Fibroblast of skin of right quadriceps (primary cell): ENCODE results near the gene SLIT1.

ENCODE experiments used
- DNase-seq: peaks from one replicate; pipeline ENCODE4 v3.0.0-alpha.2; 2013

The SLIT1 gene

DNA sequence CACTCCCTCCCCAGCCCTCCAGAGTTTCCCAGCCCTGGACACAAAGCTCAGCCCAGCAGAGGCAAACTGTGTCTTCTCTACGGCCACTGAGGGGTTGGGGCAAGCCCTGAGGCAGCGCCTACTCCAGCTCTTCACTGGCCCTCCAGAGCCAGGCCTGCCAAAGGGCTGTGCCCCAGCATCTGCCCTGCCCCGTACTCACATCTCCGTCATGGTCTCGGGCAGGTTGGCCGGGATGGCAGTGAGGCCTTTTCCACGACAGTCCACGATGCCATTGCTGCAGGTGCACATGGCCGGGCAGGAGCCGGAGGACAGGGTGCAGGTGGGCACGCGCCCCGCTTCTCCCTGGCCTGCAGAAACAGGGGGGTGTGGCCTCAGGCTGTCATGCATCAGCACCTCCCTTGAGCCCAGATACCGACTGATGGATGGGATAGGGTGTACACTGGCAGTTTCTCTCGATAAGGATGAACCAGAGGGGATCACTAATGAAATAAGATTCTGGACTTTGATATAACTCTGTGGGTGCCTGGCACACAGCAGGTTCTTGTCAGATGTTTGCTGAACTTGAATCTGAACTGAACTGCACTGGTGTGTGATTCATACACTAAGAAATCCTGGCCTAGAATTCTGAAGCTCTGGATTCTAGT lies 125.2 kb downstream of the SLIT1 start:
- no peak for DNase-seq

DNA sequence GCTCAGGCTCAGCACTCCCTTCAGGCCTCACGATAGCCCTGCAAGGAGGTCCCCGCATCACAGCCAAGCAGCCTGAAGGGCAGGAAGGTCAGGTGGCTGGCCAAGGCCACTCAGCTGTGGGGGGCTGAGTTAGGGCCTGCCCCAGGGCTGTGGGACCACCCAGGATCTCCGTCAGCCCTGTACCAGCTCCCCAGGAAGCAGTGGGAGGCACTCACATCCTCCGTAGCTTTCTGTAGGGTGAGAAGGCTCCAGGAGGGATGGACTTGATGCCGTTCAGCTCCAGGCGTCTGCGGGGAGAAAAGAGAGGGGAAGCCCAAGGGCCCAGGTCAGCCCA lies 125.9 kb downstream of the SLIT1 start:
- no peak for DNase-seq

DNA sequence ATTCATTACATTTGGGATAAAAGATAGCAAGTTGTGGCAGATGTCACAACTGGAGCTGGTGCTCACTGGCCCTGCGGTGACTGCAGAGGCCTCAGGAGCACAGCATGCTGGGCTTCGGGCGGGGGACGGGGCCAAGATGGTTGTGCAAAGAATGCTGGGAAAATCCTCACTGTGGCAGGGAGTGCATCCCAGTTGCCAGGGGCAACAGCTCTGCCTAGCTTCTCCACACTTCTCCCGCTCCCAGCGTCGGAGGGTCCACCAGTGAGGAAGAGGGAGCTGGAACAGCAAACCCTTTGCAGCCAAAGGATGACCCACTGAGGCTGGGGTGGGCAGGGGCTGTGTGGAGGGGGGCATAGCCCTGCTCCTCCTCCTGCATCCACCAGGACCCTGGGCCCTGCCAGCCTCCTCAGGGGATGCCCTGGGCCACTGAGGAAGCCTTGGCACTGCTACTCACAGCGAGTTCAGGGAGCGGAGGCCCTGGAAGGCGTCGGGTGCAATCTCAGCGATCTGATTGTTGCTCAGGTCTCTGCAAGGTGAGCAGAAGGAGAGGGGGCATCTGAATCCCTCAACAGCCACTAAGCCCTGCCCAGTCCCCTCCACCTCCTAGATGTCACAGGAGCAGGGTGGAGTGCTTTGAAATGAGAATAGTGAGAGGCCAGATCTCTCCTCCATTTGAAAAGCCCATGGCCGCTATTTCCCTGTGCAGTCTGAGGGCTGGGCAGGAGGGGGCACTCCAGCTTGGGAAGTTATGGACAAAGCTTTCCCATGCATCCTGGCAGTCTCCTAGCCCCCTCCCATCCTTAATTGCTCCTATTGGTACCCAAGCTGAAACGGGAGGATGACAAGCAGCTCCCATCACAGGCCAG lies 126.5 kb downstream of the SLIT1 start:
- no peak for DNase-seq

DNA sequence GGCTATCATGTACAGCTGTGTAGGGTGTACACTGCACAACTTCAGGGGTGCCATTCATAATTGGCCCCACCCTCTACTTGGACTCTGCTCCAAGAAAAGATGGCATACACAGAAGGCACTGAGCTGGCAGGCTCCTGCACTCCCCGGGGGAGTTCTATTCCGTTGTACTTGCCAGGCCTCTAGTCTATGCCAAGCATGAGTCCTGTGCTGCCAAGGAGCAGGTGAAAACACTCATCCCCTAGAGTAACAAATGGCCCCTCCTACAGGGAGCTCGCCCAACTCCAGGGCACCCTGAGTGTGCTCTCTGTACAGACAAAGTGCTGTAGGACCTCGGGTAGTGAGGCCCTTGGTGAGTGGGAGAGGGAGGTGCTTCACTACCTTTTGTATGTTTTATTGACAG lies 127.2 kb downstream of the SLIT1 start:
- no peak for DNase-seq

DNA sequence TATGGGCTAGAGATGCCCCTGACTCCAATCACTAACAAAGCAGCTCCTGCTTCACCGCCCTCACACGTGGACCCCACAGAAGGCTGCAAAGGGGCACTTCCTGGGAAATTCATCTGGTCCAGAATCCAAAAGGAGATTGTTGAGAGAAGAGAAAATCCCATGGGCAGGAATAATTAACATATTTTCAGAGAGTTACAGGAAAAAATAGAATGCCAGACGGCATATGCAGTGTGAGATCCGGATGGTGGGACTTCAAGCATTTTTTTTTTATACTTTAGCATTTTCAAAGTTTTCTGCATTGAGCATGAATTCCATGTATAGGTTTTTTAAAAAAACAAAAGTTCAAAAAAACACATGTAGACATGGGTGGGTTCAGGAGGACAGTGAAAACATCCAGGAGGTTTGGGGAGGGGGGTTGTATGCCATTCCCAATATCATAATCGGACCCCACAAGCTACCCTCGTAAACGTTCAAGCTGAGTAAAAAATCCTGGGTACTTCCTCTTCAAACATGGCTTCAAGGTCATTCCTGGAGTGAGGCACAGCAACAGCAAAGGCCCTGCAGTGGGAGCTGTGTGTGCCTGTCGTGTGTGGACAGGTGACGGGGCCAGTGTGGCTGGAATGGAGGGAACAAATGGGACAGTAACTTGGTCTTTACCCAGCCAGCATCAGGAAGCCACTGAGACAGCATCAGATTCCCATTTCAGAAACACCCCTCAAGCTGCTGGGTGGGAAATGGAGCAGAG lies 128.1 kb downstream of the SLIT1 start:
- no peak for DNase-seq

DNA sequence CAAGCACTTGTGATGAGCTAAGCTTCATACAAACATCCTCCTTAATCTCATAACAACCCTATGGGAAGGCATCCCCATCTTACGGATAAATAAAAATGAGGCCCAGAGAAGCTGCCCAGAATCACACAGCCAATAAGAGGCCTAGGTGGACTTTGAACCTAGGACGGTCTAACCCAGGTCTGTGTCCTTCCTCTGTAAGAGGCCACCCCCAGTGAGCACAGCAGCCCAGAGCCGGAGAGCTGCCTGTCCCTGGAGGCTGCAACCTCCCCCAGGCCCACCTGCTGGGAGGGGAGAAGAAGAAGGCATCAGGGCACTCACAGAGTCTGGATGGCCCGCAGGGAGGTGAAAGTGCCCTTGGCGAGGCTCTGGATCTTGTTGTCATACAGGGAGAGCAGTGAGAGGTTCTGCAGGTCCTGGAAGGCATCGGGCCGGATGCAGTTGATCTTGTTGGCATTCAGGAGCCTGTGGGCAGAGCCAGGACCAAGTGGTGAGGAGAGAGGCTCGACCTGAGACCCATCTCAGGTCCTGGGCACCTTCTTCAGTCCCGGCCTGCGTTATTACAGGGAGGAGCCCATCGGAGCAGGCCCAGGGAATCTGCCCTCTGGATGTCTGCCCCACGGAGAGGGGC lies 129.6 kb downstream of the SLIT1 start:
- no peak for DNase-seq

DNA sequence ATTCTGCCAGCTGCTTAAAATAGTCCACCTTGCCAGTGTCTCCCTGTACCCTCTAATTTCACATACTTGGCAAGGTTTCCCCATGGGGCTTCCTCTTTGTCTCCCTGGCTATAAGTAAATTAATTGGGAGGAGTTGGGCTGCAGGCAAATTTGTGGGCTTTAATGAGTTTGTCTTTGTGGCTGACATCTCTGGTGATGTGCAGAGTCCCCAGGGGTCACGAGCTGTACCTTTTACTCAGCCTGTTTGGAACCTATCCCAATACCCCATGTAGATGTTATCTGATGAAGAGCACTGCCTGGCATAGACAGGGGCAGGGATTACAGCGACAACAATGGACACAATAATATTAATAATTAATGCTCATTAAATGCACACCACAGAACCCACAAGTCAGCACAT lies 132.5 kb downstream of the SLIT1 start:
- no peak for DNase-seq

DNA sequence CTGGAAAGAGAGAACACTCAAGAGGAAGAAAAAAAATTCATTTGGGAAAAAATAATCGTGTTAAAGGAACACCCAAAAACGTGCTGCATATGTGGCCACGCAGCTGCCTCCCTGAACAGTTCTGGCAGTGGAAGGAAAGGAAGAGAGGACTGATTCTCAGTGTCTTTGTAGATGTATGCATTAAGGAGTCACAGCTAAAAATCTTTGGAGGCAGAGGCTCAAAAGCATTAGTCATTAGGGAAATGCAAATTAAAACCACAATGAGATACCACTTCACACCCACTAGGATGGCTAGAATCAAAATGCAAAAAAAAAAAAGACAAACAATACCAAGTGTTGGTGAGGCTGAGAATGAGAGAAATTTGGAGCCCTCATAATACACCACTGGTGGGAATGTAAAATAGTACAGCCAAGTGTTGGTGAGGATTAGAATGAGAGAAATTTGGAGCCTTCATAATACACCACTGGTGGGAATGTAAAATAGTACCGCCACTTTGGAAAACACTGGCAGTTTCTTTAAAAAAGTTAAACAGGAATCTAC lies 134.7 kb downstream of the SLIT1 start:
- DNase-seq: no peak

DNA sequence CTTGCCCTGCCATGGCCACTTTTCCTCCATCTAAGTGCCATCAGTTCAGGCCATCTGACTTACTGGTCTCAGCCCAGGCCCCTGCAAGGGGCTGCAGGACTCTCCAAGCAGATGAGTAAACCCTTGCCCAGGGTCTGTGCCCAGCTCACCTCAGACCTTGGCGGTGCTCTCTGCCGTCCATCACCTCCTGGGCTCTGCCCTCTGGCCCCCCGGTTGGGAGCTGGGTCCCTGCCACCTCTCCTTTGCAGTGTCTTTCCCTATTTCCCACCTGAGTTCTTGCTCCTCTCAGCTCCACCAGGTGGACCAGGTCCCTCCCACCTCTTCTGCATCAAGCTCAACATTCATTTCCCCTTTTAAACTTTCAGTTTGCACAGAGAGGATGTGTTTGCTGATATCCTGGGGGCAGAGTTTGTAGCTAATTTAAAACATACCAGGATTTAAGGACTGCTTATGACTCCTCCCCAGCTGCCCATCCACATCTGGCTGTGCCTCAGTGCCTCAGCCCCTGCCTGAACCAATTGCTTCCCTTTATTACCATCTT lies 135.5 kb downstream of the SLIT1 start:
- no peak for DNase-seq

DNA sequence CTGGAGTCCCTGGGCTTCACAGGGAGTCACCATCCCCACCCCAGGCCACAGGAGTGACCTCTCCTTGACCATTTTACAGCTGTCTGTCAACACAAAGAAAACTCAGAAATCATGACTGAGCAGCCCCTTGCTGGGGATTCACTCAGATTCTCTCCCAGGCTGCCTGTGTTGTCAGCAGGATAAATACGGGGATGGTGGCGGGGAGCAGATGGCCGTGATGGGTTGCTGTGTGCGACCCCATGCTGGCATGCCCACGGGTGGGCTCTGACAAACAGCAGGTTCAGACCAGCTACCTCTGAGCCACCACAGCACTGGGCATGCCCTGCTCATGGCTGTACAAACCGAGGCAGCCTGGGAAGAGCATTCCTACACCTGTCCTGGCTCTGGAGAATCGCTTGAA lies 136.1 kb downstream of the SLIT1 start:
- no peak for DNase-seq

DNA sequence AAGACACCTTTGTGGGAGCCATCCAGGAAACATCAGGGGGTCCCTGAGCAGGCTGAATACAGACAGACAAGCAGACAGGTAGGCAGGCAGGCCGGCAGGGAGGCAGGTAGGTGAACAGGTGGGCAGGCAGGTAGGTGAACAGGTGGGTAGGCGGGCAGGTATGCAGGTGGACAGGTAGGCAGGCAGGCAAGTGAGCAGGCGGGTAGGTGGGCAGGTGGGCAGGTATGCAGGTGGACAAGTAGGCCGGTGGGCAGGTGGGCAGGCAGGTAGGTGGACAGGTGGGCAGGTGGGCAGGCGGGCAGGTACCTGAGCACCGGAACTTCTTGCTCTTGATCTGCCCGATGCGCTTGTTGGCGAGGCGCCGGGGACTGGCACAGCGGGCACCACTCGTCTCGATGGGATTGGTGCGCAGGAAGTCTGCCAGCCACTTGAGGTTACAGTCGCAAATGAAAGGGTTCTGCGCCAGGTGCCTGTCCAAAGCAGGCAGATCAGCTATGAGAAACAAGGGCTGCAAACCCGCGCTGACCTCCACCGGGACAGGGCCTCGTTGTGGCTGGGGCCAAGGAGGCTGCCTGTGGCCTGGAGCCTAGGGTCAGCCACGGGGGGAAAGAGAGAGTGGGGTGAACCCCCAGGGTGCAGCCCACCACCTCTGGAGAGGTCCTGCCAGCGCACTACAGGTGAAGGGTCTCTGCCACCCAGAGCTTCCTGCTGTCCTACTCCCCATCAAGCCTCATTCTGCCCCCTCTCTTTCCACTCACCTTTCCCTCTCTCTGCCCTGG lies 136.9 kb downstream of the SLIT1 start:
- no peak for DNase-seq

DNA sequence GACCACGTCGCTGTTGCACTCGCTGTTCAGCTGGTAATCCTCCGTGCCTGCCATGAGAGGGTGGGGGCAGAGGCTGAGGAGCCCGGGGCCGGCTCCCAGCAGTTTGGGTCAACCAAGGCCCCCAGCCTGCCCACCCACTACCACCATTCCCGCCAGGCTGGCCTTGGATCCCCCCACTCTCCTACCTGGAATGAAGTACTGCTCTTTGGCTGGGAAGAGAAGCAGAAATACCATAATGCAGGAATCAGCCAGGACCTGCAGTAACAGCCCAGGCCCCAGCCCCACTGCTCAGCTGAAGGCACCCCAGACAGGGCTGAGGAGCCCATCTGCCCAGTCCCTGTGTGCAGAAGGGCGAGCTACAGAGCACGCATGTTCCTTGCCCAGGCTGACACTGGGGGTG lies 138.0 kb downstream of the SLIT1 start:
- DNase-seq: no peak

DNA sequence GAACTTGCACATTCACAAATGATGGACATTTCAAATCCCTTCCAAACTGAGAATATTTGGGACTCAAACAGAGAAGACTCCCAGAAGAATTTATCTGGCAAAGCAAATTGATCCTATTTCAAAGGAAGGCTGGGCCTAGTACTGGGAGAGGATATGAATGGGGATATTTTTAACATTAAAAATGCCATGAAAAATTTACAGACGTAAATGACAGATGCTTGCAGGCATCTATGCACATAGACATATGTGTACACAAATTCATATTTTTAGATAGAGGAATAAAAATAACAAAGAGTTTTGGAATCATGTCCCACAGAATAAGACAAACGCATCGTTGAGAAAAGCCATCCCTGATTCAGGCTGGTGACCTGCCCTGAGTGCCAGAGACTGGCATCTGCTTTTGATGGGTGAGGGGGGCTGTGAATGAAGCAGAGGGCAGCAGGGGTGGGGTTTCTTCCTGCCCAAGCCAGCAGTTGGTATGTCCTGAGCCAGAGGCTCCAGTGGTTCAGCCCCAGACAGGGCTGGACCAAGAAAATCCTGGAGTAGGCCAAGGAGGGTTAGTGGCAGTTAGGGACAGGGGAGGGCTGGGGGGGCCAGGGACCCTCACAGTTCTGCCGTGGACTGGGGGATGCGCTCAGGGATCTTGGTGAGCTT lies 138.5 kb downstream of the SLIT1 start:
- DNase-seq: no peak

DNA sequence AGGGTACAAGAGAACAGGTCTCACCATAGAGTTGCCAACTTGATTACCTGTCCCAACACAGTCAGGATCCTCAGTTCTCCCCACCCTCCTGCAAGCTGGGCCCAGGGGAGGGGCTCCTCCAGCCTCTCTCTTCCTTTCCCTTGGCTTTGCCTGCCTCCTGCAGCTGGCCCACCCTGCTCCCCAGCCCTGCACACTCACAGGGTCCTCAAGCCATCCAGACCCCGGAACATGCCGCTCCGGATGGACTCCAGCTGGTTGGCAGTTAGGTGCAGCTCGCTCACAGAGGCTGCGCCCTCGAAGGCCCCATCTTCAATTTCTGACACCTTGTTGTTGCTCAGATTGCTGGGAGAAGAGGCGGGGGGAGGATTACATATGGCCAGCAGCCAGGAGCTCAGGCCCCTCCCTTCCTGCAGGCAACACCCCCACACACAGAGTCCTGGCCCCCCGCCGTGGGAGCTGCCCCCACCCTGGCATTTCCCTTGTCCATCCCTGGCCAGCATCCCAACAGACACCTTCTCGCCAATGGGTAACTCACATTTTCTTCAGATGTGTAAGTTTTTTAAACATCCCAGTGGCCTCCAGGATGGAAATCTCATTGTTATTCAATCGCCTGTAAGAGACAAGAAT lies 139.2 kb downstream of the SLIT1 start:
- no peak for DNase-seq

DNA sequence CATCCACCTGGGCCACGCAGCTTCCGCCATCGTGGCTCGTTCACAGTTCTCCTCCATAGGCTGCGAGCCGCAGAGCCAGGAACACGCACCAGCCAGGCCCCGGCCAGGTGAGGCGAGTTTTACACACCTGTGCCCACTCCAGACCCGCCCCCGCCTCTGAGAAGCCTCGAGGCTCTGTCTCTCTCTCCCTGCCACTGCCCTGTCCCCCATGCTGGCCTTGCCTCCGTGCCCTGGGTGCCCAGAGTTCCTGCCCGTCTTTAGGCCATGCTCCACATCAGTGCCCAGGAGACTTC lies 142.2 kb downstream of the SLIT1 start:
- no peak for DNase-seq

DNA sequence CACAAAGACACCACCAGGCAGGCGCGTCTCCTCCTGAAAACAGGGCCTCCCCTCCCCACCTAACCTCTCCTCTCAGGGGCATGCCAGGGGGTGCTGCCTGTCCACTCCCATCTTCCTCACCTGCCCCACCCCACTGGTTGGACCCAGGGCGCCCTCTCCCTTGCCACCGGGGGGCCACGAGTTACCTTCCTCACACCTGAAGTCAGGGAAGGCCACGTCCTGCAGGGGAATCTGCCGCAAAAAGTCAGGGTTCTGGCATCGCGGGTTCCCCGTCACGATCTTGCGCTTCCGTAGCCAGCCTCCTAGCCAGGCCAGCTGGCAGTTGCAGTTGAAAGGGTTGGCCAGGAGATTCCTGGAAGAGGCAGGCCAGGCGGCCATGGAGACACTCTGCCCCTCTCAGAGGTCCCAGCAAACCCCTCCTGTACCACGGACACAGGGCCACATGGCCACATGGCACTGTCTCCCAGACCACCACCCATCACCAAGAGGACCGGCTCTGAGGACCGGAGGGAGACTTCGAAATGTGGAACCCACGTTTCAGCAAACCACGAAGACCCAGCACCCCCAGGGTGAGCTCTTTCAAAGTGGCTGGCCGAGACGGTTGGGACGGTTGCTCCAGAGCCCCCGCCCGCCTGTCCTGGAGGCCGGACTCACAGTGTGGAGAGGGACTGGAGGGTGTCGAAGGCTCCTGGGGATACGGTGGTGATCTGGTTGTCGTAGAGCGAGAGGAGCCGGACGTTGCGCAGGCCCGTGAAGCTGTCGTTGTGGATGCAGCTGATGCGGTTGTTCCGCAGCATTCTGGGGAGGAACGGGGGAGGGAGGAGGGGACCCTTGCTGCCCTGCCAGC lies 142.8 kb downstream of the SLIT1 start:
- DNase-seq: no peak

DNA sequence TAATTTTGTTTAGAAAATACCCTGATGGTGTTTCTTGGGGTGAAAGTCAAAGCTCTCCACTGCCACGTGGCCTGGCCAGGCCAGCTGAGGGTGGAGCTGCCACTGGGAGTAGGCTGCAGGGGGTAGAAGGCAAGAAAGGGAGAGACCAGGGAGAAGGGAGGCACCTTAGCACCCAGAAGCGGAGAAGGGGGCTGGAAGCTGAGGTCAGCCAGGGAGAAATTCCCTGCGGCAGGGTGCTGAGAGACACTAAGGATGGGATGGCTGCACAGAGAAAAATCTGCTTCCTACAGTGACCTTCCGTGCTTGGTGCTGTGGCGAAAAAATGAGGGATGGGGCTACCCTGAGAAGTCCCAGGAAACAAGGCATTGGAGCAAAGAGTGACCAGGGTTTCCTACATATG lies 143.7 kb downstream of the SLIT1 start:
- DNase-seq: no peak

DNA sequence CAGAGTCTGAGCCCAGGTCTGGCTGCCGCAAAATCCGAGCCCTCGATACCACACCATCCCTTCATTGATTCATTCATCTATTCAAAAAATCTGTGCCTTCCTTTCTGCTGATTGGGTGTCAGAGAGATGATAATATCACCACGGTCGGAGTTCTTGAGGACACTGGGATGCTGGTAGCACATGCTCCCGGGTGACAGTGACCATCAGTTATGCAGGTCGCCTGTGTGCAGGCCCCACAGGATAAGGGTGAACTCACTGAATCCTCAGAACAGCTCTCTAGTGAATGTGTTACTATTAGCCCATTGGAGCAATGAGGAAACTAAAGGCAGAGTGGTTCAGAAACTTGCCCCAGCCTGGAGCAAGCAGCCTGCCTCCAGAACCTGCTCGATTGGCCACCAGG lies 145.1 kb downstream of the SLIT1 start:
- no peak for DNase-seq

DNA sequence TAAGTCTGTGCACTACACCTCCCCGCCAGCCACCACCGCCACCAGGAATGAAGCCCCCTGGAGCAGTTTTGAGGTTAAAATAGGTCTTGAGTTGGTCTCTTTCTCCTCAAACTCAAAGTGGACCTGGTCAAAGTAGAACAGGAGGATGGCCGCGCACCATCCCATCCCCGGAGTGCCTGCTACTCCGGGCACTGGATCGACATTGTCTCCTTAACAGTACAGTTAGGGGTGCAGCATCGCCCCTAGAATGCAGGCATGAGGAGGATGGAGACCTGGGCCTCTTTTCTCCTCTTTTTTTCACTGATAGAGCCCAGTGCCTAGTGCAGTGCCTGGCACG lies 145.5 kb downstream of the SLIT1 start:
- no peak for DNase-seq

DNA sequence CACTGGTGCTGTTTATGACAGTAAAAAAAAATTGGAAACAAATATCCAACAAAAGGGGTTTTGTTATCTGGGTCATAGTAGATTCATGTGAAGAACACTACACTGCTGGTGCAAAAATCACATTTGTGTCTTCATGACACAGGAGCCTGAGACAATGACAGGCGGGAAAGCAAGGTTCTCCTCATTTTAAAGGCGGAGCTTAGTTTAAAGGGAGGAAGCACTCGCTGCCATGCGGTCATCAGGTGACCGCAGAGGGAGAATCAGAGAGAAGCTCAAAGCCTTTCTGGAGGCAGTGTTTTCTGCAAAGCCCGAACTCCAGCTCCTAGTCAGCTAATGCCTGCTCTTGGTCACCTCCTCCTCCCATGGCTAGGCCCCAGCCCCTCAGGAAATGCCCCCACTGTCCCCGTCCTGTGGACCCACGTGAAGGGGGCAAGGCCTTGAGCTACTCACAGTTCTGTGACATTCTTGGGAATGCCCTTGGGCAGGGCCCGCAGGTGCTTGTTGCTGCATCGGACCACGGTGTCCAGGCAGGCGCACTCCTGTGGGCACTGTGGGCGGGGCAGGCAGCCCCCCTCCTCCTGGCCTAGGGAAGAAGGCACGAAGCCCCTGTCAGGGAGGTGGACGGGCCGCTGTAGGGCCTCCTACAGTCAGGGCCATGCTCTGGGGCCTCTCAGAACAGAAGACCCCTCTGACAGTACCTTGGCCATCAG lies 146.1 kb downstream of the SLIT1 start:
- DNase-seq: no peak
